ENCODE data around the gene HPCAL1. TPM values are rescaled to one million over a fixed set of nuclear protein-coding genes. Genes with fewer than 3 reads are reported as not detected.

HPCAL1 gene
- total and polyA plus RNA-seq, 2 of the 8 experiments (the other 6 are each of a cell fraction or from before 2014, with no cell fraction given): 5.8 to 8.6 TPM

DNA sequence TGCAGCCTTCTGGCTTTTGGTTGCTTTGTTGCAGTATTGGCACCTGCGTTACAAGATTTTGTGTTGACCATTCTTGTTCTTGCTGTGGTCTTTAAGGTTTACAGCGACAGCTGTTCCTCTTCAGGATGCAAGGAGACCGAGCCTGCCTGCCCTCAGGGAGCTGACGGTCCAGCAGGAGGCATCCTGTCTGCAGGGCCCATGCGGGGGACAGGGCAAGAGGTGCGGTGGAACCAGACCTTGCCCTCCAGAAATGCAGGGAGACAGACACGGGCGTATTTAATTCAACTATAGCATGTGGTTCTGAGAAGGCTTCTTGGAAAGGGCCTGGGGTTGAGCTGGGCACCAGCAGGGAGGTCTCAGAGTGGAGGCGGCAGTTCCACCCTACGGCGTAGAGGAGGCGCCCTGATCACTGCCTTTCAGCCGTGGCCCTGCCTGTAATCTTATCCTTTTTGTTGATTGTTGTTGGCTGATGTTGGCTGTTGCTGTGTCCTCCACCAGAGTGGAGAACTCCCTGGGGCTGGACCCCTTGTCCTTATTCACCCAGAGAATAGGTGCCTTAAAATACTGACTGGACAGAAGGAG, 71.7 kb downstream of the HPCAL1 start:
- H2BK15ac ChIP-seq (ENCODE audit: low read length): no peak overlapping the region
- no peak overlapping the region for H3K14ac ChIP-seq (ENCODE audit: insufficient read length)
- no peaks in the 10 kb centered on the region for H3K79me2 ChIP-seq (ENCODE audit: control insufficient read depth in 1 of 2, insufficient read depth in 2 of 2, low read length in 2 of 2)
- H3K4me2 ChIP-seq (ENCODE audit: insufficient read depth in 1 of 2, low read depth in 2 of 2, low read length in 2 of 2): no peak overlapping the region
- H3K23ac ChIP-seq (ENCODE audit: insufficient read length): no peak overlapping the region
- no peak overlapping the region for H3K4ac ChIP-seq (replicated peaks; ENCODE audit: insufficient read length, low read depth, low read length)
- H2BK20ac ChIP-seq (ENCODE audit: low read length): no peak overlapping the region
- H3K79me1 ChIP-seq (ENCODE audit: low read depth, low read length): no peaks in the 10 kb centered on the region
- no peak overlapping the region for H3K9ac ChIP-seq (replicated peaks in 1 of 4; ENCODE audit: extremely low read depth in 1 of 4, low read depth in 3 of 4, low read length in 3 of 4)
- no peak overlapping the region for H3K56ac ChIP-seq (replicated peaks; ENCODE audit: insufficient read length, low read depth, low read length)
- WGBS, 2 experiments (ENCODE audit: extremely low coverage in 1 of 2, insufficient coverage in 1 of 2, insufficient read length in 1 of 2, insufficient replicate concordance in 2 of 2, low coverage in 1 of 2, low lambda C conversion rate in 2 of 2, missing lambda C conversion rate in 1 of 2): 83% methylated on average over 13 of the region's 13 CpGs; no CpG with 5 or more reads in 1 of the 2 experiments
- H4K8ac ChIP-seq (ENCODE audit: extremely low read depth, insufficient read depth, low read length): no peak overlapping the region
- no peak overlapping the region for H3K18ac ChIP-seq (ENCODE audit: extremely low read depth, low read length)
- no peak overlapping the region for H3K4me3 ChIP-seq (ENCODE audit: extremely low read depth in 1 of 4, insufficient read depth in 2 of 4, low read depth in 3 of 4, low read length in 4 of 4)
- H2AK5ac ChIP-seq (ENCODE audit: low read depth, low read length): no peak overlapping the region
- DNase-seq (ENCODE audit: low read depth in 1 of 2, low spot score in 2 of 2) (no peak), FAIRE-seq (no peak)
- ChIA-PET CTCF (ENCODE audit: partially characterized antibody) (interaction anchor here (0.6 to 4.5 kb wide), 15 partner anchors 8 to 107 kb away, joined by 3 to 29 read pairs (median 4); no protein-coding TSS in a partner anchor), POLR2A (ENCODE audit: partially characterized antibody) (interaction anchor here (0.6 kb wide), 1 partner anchor 28 kb away, joined by 3 read pairs; no protein-coding TSS in a partner anchor)
- no peak overlapping the region for H4K5ac ChIP-seq (ENCODE audit: insufficient read length, low read depth, low read length)
- no peaks in the 10 kb centered on the region for H3K27me3 ChIP-seq (replicated peaks in 1 of 4; ENCODE audit: control insufficient read depth in 3 of 4, extremely low read depth in 1 of 4, insufficient read depth in 3 of 4, low read length in 3 of 4)
- H2BK5ac ChIP-seq (ENCODE audit: low read depth, low read length): no peak overlapping the region
- H3K9me3 ChIP-seq (ENCODE audit: insufficient read depth in 2 of 2, low read depth in 1 of 2, low read length in 1 of 2): no peaks in the 10 kb centered on the region
- no peak overlapping the region for H3K27ac ChIP-seq (ENCODE audit: low read depth, low read length)
- TF ChIP-seq RAD21 (IDR thresholded peaks at IDR 0.05 in 1 of 2, conservative IDR thresholded peaks at IDR 0.05 in 1 of 2; ENCODE audit: low read depth in 2 of 2, low read length in 2 of 2) (peak in 1 of 2 experiments; percentile 30; a peak in 1 of 4 replicates), ASH2L (IDR thresholded peaks at IDR 0.05; ENCODE audit: low read length) (no peak), PHF8 (conservative IDR thresholded peaks at IDR 0.05; ENCODE audit: low read depth, low read length) (no peak), RFX5 (IDR thresholded peaks at IDR 0.05; ENCODE audit: borderline replicate concordance, low read depth, low read length) (no peak), CTCF (IDR thresholded peaks at IDR 0.05; ENCODE audit: control extremely low read depth in 1 of 3, insufficient read depth in 1 of 3, low read depth in 1 of 3, low read length in 3 of 3) (peak; percentile 22 to 44 (median 37); a peak in 2 of 4 replicates), KDM1A (IDR thresholded peaks at IDR 0.05; ENCODE audit: borderline replicate concordance, low read length) (no peak)
- H4K20me1 ChIP-seq (replicated peaks in 1 of 2; ENCODE audit: control insufficient read depth in 1 of 2, insufficient read depth in 2 of 2, low read length in 2 of 2): no peaks in the 10 kb centered on the region
- H2BK12ac ChIP-seq (ENCODE audit: low read depth, low read length): no peak overlapping the region
- no peak overlapping the region for H4K91ac ChIP-seq (replicated peaks; ENCODE audit: insufficient read length, low read length)
- no peak overlapping the region for H2AFZ ChIP-seq (ENCODE audit: low read length)
- H3K4me1 ChIP-seq (replicated peaks in 1 of 4; ENCODE audit: control insufficient read depth in 3 of 4, insufficient read depth in 4 of 4, low read length in 3 of 4): peaks cover 2 to 8% (median 6%) of the 10 kb centered on the region in 4 experiments; a peak in 5 of 7 replicates
- no peaks in the 10 kb centered on the region for H3K23me2 ChIP-seq (ENCODE audit: low read depth, low read length)
- H3K36me3 ChIP-seq (ENCODE audit: control insufficient read depth in 2 of 4, insufficient read depth in 4 of 4, low read length in 3 of 4): no peaks in the 10 kb centered on the region
- H2BK120ac ChIP-seq (replicated peaks; ENCODE audit: low read depth, low read length): no peak overlapping the region
